GM19035 (cell line): ENCODE measurements around the gene LIN28B.
"Not testable (repeated sequence)": the region's sequence is repeated elsewhere in the genome, so short reads cannot be mapped to it uniquely, and the experiment has no call there.

Experiments
- ATAC-seq: cut with Tn5 transposase; IDR thresholded peaks from one replicate; pipeline ENCODE4 v1.9.1; 2021; ENCODE audit not compliant: unreplicated experiment

Gene LIN28B

DNA sequence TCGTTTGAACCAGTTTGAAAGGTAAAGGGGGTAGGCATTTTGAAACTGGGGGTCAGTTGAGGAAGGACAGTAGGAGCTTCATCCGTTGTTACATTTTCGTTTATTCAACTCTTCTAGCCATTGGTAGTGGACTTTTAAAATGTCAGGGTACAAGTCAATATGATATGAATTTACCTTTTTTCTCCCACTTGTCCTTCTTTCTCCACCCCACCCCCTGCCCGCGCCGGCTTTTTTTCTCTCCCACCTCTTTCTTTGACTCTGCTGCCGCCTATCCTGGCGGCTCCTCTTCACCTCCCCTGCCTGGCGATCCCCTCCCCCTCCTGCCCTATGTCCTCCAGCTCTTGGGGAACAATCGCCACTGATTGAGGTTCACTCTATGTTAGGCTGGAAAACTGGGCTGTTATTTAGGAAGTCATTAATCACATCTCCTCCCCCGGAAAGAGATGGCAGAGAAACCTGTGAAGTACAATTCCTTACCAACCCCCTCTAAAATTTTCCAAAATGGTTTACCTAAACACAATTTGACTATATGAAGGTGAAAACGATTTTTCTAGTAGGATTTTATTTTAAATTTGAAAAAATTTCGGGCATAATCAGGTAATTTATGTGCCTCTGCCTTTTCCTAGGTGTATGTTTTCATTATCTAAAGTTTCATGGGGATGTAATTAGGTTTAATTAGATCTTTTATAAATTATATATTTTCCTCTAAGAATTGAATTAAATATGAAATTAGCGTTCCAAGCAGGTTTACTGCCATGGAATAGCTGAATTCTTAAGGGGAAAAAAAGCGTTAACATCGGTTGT is 778 bp upstream of the LIN28B start:
- no peak for ATAC-seq

DNA sequence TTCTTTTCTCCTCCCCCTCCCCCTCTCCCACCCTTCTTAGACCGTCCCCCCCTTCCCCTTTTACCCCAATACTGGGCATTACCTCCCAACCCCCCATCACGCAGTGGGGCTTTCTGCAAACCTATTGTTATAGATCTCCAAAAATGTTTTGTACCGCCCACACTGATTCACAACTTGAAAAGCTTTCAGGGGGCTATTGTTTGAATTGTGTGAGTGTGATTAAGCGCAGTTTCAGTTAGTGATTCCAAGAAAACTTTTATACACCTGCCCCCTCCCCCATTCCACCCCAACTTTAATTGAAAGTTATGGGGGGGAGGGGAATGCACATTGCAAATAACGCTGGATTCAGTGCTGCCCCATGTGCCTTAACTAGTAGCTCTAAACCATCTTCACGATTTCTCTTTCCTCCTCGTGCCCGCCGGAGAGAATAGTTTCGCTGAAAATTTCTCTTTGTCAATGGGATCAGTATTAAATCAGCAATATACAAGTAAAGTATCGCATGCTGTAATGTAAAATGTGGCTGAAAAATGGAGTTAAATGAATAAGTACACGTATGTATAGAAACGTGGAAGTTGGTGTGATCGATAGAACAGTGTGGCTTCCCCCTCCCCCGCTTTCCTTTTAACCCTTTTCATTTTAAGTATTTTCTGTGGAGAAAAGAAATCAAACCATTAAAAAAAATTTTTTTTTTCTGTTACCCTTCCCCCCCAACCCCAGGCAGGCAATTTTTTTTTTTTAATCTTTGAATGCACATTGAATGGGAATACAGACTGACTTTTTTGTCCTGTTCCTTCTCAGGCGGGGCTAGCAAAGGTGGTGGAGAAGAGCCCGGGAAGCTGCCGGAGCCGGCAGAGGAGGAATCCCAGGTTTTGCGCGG is 632 bp downstream of the LIN28B start:
- no peak for ATAC-seq

DNA sequence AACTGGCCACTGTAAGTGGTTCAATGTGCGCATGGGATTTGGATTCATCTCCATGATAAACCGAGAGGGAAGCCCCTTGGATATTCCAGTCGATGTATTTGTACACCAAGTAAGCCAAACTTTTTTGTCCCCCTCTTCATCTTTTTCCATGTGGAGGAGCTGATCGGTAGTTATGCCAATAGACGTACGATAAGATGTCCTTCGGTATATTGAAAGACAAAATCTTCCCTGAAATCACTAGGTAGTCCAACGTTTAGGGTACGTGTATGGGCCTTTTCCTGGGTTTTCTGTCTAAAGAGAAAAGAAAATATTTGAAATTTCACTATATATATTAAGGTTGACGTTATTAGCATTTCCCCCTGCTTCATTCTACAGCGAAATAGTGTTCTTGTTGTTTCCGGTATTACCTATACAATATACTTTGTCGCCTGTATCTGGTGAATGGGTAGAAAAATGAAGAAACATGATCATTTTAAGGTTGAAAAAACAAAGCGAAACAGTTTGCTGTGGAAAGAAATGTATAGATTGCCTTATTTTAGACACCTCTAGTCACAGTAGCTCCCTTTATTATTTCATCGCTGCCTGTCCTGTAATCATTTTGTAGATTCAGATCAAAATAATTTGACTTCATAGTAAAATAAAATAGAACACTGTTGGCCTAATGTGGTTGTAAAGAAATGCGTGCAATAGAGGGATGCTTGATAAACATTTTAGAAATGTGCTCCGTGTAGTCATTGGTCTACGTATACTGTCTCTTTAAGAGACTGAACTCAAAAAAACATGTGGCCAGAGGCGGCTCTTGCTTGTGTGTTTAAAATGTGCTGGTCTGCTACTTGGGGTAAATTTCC is 1.5 kb downstream of the LIN28B start:
- no peak for ATAC-seq

DNA sequence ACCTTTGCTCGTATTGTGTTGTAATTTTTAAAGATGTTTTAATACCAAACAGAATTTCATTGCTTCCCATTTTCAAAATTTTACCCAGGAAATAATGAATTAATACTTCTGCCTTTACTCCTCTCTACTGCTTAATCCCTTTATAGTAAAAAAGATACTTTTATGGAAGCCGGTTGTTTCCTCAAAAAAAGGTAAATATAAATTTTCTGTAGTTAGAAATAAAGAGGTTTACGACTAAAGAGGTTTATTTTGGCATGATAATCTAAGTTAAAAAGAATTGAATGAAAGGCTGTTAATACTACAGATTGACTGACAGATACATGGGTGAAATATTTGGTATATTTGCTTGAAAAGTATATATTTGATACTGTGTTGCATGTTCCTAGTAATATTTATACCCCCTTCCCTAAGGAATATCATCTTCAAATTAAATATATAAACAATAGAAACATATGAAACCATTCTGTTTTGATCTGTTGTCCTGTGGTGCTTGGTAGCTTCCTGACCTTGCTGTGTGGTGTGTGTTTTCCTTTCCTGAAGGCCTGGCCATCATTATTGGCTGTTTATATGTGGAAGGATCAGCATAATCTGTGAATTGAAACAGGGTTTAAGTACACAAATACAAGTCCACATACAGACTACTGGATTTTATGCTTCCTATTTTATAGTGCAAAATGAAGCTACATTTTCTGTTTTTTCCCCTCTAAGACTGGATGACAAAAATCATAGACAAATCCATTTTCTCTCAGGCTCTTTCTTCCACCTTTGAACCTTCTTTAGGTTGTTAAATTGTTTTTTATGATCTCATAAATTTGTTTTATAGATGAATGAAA is 2.3 kb downstream of the LIN28B start:
- ATAC-seq, result no peak

DNA sequence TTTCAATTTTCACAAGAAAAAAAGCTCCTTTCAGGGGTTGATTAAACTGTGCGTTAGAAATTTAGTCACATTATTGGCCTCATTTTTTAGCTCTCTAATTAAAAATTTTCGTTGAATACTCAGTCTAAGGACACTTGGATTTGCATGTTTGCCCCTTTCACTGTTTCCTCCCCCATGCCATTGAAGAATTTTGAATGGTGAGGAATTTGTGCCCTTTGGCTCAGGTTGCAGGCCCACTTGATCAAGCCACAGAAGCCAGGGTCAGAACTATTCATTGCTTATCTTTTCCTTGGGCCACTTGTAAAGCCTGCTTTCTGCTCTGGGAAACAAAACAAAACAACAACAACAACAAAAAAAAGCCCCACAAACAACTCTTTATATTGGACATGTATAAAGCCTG is 12.2 kb downstream of the LIN28B start:
- no peak for ATAC-seq

DNA sequence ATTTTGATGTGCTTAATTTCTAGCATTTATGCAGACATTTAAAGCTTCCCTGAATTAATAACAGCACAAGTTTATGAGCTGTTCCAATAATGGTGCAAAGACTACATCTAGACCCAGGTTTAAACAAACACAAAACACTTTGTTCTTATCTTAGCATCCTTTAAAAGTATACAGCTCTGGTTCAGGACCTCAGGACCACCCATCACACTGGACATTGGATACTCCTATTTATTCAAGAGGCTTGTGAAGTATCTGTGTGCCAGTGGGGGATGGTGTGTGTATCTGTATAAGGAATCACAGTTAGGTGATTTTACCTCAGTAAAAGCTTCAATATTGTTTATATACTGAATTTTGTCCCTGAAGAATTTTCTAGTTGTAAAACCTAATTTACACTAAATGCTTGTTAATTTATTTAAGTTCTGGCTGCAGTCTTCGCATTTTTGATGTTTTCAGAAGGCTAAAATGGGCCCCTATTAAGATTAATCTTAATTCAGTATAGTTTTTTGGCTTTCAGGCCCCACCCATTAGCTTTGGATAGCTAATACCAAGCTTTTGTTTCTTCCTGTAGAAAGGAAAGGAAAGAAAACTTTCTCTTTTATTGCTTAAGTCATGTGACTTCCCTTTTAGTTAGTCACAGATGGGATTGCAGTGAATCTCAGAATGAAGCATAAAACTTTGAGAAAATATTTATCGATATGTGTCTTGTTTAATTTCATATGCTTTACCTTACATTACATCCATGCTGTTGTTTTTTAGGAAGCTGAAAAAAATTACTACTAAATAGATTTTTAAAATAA is 13.1 kb downstream of the LIN28B start:
- ATAC-seq, result no peak

DNA sequence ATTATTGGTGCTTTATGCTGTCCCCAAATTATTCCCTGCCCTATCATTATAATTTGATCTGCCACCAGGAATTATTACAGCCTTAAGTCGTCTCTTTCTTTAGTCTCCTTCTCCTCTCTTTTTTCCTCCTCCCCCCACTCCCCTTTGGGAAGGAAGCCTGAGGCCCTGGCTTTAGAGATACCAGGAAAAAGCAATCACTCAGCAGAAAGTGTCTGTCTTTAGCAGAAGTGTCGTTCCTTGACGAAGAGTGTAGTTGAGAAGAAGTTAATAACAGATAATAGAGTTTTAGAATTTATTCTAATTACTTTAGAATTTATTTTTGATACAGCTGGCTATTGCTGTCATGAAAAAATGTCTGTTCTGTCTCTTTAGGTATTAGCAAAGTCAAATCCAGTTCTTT is 16.5 kb downstream of the LIN28B start:
- ATAC-seq, result no peak

DNA sequence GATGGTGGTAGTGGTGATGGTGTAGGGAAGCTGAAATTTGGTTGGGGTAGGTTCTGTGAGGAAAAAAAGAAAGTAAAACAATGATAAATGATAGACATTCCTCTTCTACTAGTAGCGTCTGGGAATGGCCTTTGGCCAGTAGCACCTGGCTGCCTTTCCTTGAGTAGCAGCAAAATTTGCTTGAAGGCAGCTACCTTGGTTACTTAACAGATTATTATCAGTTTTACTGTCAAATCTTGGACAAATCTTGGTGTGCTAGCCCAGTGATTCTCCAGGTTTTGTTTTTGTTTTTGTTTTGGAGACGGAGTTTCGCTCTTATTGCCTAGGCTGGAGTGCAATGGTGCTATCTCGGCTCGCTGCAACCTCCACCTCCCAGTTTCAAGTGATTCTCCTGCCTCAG is 26.4 kb downstream of the LIN28B start:
- no peak for ATAC-seq

DNA sequence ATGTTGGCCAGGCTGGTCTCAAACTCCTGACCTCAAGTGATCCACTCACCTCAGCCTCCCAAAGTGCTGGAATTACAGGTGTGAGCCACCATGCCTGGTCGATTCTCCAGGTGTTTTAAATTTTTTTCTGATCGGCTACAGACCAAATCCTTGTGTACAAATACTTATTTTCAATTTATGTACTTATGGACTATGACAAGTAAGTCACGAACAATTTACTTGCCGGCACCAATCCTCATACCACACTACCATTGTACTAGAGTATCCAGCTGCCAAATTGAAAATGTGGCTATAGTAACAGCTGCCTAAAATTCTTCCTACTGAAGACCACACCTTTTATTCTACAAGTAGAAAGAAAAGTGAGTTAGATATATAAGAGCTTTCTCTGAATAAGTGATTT is 26.9 kb downstream of the LIN28B start:
- no peak for ATAC-seq

DNA sequence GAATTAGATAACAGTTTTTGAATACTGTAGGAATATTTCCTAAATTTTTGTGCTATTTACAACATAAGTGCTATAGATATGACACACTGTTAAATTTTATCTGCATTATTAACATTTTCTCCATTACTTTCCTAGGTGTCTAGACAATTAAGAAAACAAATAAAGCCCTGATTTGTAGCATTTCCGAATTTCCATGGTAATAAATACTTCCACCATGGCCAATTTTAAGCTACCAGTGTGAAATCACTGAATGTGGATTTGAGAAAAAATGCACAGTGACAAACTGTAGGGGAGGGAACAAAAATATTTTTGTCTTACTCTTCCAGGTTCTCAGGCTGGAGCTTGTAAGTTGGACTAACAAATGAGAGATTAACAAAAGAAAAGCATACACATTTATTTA is 27.9 kb downstream of the LIN28B start:
- ATAC-seq, result no peak

DNA sequence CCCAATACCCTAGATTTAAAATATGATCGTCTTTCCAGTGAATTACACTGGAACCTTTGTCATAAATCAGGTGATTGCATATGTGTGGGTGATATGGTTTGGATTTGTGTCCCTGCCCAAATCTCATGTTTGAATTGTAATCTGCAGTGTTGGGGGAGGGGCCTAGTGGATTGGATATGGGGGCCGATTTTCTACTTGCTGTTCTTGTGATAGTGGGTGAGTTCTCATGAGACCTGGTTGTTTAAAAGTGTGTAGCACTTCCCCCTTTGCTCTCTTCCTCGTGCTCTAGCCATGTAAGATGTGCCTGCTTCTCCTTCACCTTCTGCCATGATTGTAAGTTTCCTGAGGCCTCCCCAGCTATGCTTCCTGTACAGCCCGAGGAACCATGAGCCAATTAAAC is 29.0 kb downstream of the LIN28B start:
- ATAC-seq, result not testable (repeated sequence)

DNA sequence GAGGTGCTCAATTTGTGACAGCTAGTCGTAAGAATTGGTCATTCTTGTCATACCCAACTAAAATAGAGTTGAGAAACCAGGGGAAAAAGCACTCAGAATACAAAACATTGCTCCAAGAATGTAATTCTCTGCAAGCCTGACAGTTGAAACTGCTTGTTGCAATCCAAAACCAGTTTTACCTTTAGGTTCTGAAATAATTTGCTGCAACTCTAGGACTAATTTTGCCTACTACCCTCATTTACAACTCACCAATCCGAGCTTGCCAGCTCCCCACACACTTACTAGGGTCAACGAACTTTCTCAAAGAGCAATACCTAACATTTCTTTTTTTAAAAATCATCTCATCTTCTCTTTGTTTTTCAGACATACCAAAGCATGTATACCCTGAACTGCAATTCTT is 29.7 kb downstream of the LIN28B start:
- ATAC-seq, result no peak

DNA sequence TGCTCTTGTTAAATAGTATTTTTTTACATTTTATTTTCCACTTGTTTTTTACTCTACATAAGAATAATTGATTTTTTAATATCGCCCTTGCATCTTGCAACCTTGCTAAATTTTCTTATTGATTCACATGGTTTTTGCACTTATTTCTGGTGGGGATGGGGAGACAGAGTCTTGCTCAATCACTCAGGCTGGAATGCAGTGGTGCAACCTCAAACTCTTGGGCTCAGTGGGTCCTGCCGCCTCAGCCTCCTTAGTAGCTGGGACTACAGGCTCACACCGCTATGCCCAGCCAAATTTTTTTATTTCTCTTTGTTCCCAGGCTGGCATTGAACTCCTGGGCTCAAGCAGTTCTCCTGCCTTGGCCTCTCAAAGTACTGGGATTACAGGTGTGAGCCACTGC is 30.3 kb downstream of the LIN28B start:
- ATAC-seq, result no peak

DNA sequence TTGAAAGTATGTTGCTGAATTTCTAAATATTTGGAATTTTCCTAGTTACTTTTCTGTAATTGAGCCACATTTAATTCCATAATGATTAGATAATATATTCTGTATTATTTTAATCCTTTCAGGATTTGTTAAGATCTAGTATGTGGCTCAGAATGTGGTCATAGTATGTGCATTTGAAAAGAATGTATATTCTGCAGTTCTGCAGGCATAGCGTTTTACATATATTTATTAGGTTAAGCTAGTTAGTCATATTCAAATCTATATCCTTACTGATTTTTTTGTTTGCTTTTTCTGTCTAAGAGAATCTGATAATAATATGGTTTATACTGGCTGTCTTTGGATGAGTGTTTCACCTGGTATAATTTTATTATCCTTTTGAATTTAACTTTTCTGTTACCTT is 33.2 kb downstream of the LIN28B start:
- ATAC-seq, result no peak

DNA sequence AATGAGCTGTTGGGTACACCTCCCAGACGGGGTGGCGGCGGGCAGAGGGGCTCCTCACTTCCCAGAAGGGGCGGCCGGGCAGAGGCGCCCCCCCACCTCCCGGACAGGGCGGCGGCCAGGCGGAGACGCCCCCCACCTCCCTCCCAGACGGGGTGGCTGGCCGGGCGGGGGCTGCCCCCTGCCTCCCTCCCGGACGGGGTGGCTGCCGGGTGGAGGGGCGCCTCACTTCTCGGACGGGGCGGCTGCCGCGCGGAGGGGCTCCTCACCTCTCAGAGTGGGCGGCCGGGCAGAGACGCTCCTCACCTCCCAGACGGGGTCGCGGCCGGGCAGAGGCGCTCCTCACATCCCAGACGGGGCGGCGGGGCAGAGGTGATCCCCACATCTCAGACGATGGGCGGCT is 34.2 kb downstream of the LIN28B start:
- not testable (repeated sequence) for ATAC-seq

DNA sequence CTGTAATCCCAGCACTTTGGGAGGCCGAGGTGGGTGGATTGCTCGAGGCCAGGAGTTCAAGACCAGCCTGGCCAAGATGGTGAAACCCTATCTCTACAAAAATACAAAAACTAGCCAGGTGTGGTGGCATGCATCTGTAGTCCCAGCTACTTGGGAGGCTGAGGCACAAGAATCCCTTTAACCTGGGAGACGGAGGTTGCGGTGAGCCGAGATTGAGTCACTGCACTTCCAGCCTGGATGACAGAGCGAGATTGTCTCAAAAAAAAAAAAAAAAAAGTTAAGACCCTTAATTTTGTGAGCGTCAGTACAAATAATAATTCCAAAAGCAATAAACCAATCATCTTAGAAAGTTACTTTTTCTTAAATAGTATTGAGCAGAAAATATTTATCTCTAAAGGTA is 36.7 kb downstream of the LIN28B start:
- not testable (repeated sequence) for ATAC-seq

DNA sequence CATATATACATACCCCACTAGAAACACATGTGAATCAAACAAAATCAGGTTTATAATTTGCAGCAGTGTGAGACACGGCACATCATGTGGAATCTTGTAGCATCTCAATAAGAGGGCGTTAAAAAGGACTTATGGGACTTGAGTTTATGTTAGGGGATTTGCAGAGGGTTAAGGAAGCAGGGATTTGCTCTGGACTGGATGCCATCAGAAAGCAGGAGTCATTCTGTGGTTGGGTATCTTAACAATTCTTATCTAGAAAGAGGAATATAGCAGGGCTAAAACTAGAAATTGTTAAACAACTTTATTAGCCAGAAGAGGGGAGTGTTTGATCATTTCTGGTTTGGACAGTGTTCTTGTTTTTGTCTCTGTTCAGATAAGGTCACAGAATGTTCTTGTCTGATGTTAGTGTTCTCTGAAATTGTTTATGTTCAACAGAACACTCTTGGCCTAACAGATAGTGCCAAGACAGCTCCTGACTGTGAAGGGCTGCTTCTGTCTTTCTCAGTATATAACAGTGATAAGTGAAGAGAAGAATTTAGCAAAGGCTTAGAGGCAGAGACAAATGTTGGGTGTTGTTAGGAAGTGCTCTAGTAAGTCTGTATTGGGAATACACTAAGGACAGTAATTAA is 39.2 kb downstream of the LIN28B start:
- no peak for ATAC-seq

DNA sequence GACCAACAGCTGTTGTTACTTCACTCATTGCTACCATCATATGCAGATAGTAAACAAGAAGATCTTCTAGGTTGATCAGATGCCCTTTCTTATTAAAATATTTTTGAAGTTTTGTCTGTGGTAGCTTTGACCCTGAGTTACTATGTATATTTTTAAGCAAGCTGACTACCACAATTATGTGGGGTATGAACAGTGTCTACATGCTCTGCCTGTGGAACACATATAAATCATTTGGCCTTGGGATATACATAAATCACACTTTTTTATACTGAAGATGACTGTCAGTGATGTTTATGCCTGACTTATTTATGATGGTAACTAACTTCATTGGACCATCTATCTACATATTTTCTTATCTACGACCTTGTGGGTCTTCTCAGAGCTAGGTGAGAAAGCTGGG is 44.2 kb downstream of the LIN28B start:
- no peak for ATAC-seq

DNA sequence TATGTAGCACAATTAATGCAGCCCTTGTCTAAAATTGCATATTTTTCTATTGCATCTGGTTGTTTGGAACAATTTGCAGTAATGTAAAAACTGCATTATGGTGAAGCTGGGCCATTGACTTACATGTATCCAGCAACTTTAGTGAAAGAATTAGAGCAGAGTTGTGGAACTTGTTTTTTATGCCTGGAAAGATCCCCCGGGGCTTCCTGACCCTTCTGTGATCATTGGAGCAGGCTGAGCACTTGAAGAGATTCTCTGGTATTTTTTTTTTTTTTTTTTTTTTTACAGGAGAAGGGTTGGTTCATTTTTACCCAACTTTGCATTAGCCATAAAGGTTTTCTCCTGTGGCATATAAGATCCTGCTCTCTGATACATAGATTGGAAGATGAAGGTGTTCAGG is 45.0 kb downstream of the LIN28B start:
- ATAC-seq, result no peak
